GM23338 (cell line): ENCODE measurements around the gene PPP1R9A. TPM values are rescaled to one million over a fixed set of nuclear protein-coding genes. Genes with fewer than 3 reads are reported as not detected.

Experiments
- ATAC-seq: fragments of 200-7000 bp; cut with Tn5 transposase; 3 replicates; pipeline ENCODE4 v1.9.1; 2020
- DNase-seq: peaks from one replicate; pipeline ENCODE4 v3.0.0-alpha.2; 2015; ENCODE audit warnings: low spot score
- H2AFZ ChIP-seq: fragments of 200-600 bp; sonication (generic); 2 replicates; pipeline ENCODE4 v1.8.0; 2016; ENCODE audit warnings: antibody characterized with exemption, mild to moderate bottlenecking, moderate library complexity
- H3F3A ChIP-seq: fragments of 200-600 bp; sonication (generic); replicated peaks from 2 replicates; pipeline ENCODE4 v1.8.0; 2017; ENCODE audit warnings: antibody characterized with exemption, mixed run types, low read depth
- H3K27ac ChIP-seq: fragments of 200-600 bp; sonication (generic); 2 replicates; pipeline ENCODE4 v1.6.1; 2016; ENCODE audit warnings: low read depth
- H3K27me3 ChIP-seq: fragments of 200-600 bp; sonication (generic); 2 replicates; pipeline ENCODE4 v1.8.0; 2016; ENCODE audit warnings: mild to moderate bottlenecking, mixed run types, moderate library complexity; ENCODE audit not compliant: insufficient read depth
- H3K36me3 ChIP-seq: fragments of 200-600 bp; sonication (generic); 2 replicates; pipeline ENCODE4 v1.8.0; 2016; ENCODE audit warnings: mild to moderate bottlenecking; ENCODE audit not compliant: insufficient read depth
- H3K4me1 ChIP-seq: fragments of 200-600 bp; sonication (generic); 2 replicates; pipeline ENCODE4 v1.8.0; 2016; ENCODE audit warnings: mild to moderate bottlenecking, moderate library complexity; ENCODE audit not compliant: insufficient read depth
- H3K4me2 ChIP-seq: fragments of 200-600 bp; sonication (generic); 2 replicates; pipeline ENCODE4 v1.7.1; 2017; ENCODE audit warnings: mixed run types
- H3K4me3 ChIP-seq: fragments of 200-600 bp; sonication (generic); 2 replicates; pipeline ENCODE4 v1.6.1; 2016; ENCODE audit warnings: mixed run types
- H3K79me2 ChIP-seq: fragments of 200-600 bp; sonication (generic); replicated peaks from 2 replicates; pipeline ENCODE4 v1.8.0; 2017; ENCODE audit warnings: mild to moderate bottlenecking; ENCODE audit not compliant: insufficient read depth
- H3K9me2 ChIP-seq: fragments of 200-600 bp; sonication (generic); 2 replicates; pipeline ENCODE4 v1.8.0; 2017; ENCODE audit not compliant: insufficient read depth
- H4K20me1 ChIP-seq: fragments of 200-600 bp; sonication (generic); replicated peaks from 2 replicates; pipeline ENCODE4 v1.8.0; 2017; ENCODE audit warnings: mild to moderate bottlenecking; ENCODE audit not compliant: insufficient read depth
- H3K27ac Mint-ChIP-seq: 2 replicates; pipeline ENCODE4 v1.8.0; 2020; ENCODE audit warnings: inconsistent platforms, mild to moderate bottlenecking, moderate library complexity, mixed read lengths
- H3K27me3 Mint-ChIP-seq: 3 replicates; pipeline ENCODE4 v1.8.0; 2022; ENCODE audit warnings: low read depth, mild to moderate bottlenecking, moderate library complexity, mixed read lengths, inconsistent platforms; ENCODE audit not compliant: insufficient read depth, poor library complexity
- H3K36me3 Mint-ChIP-seq: 3 replicates; pipeline ENCODE4 v1.8.0; 2021; ENCODE audit warnings: low read depth, mild to moderate bottlenecking, inconsistent platforms, moderate library complexity, mixed read lengths
- H3K4me1 Mint-ChIP-seq: 3 replicates; pipeline ENCODE4 v1.8.0; 2020; ENCODE audit warnings: mild to moderate bottlenecking, inconsistent platforms, mixed read lengths
- H3K4me3 Mint-ChIP-seq: 3 replicates; pipeline ENCODE4 v1.8.0; 2021; ENCODE audit warnings: moderate library complexity, mild to moderate bottlenecking, inconsistent platforms, mixed read lengths
- H3K9me3 Mint-ChIP-seq: 3 replicates; pipeline ENCODE4 v1.8.0; 2020; ENCODE audit warnings: moderate library complexity, mild to moderate bottlenecking, inconsistent platforms, mixed read lengths
- CREB1 ChIP-seq: fragments of 250-450 bp; sonication (Bioruptor Pico); IDR thresholded peaks from 2 replicates; pipeline ENCODE4 v1.5.0; 2020; ENCODE audit warnings: low read depth, mild to moderate bottlenecking, moderate library complexity
- ETS1 ChIP-seq: IDR thresholded peaks from 2 replicates; pipeline ENCODE4 v1.6.1; 2016; ENCODE audit warnings: antibody characterized with exemption
- EZH2 ChIP-seq: fragments of 200-600 bp; sonication (generic); IDR thresholded peaks from one replicate; pipeline ENCODE4 v1.8.0; 2017; ENCODE audit warnings: antibody characterized with exemption, mild to moderate bottlenecking, low read depth; ENCODE audit not compliant: unreplicated experiment
- JUNB ChIP-seq: IDR thresholded peaks from one replicate; pipeline ENCODE4 v1.6.1; 2016; ENCODE audit warnings: antibody characterized with exemption; ENCODE audit not compliant: unreplicated experiment
- NANOG ChIP-seq: IDR thresholded peaks from 2 replicates; pipeline ENCODE4 v1.6.1; 2016; ENCODE audit warnings: antibody characterized with exemption, borderline replicate concordance
- POLR2AphosphoS5 ChIP-seq: IDR thresholded peaks from 2 replicates; pipeline ENCODE4 v1.6.1; 2016; ENCODE audit warnings: antibody characterized with exemption, low read depth
- REST ChIP-seq: IDR thresholded peaks from one replicate; pipeline ENCODE4 v1.6.1; 2018; ENCODE audit warnings: antibody characterized with exemption; ENCODE audit not compliant: unreplicated experiment
- STAT1 ChIP-seq: IDR thresholded peaks from one replicate; pipeline ENCODE4 v1.6.1; 2016; ENCODE audit warnings: antibody characterized with exemption; ENCODE audit not compliant: unreplicated experiment
- ZNF331 ChIP-seq: fragments of 250-450 bp; sonication (Bioruptor Pico); IDR thresholded peaks from 2 replicates; pipeline ENCODE4 v1.5.0; 2020; ENCODE audit warnings: low read depth, mild to moderate bottlenecking, moderate library complexity
- ZNF462 ChIP-seq: fragments of 250-450 bp; sonication (Bioruptor Pico); IDR thresholded peaks from 2 replicates; pipeline ENCODE4 v1.5.0; 2020; ENCODE audit warnings: mild to moderate bottlenecking, moderate library complexity
- polyA plus RNA-seq: library from polyadenylated mRNA; unstranded; fragments of >200 nt; fragmentation: Nextera tagmentation; extraction: Ambion mirVana; gene quantifications from 2 replicates; pipeline ENCODE4 v1.2.1, GENCODE V29; 2016
- total RNA-seq: library from RNA; depleted of rRNA; stranded (reverse); fragments of >200 nt; shearing (Covaris generic); gene quantifications from 2 replicates; pipeline ENCODE4 v1.2.3, GENCODE V29; 2014

The PPP1R9A gene
- total and polyA plus RNA-seq, 2 experiments from 2014 or later: 10.6 to 31.8 TPM

- peaks cover 13% of the 10 kb centered on the region for H3K4me1 ChIP-seq
- ATAC-seq: no peak
- H3K36me3 Mint-ChIP-seq: no peaks in the 10 kb centered on the region
- H3K4me2 ChIP-seq: no peak overlapping the region
- no peak overlapping the region for H3K27ac Mint-ChIP-seq
- H3K27me3 Mint-ChIP-seq: peaks cover 6% of the 10 kb centered on the region
- no peaks in the 10 kb centered on the region for H3K9me2 ChIP-seq
- no peaks in the 10 kb centered on the region for H3F3A ChIP-seq
- H3K4me3 ChIP-seq: no peak overlapping the region
- H3K4me1 Mint-ChIP-seq: peaks cover 10% of the 10 kb centered on the region
- H2AFZ ChIP-seq: no peak overlapping the region
- DNase-seq: no peak
- H3K79me2 ChIP-seq: no peaks in the 10 kb centered on the region
- H3K9me3 Mint-ChIP-seq: no peaks in the 10 kb centered on the region
- no peak overlapping the region for H3K27ac ChIP-seq
- no peaks in the 10 kb centered on the region for H3K27me3 ChIP-seq
- TF ChIP-seq CREB1 (CRISPR knock-in tag) (no peak), ETS1 (no peak), EZH2 (no peak), POLR2AphosphoS5 (no peak)
- H3K4me3 Mint-ChIP-seq: no peak overlapping the region
- no peaks in the 10 kb centered on the region for H3K36me3 ChIP-seq
- no peaks in the 10 kb centered on the region for H4K20me1 ChIP-seq
These were observed 3.4 kb upstream of the PPP1R9A start for GRCh38 chr7:94903971-94904370.

- no peak overlapping the region for H3K4me3 Mint-ChIP-seq
- no peak overlapping the region for H3K27ac Mint-ChIP-seq
- peaks cover 6% of the 10 kb centered on the region for H3K27me3 Mint-ChIP-seq
- no peaks in the 10 kb centered on the region for H3K27me3 ChIP-seq
- peaks cover 20% of the 10 kb centered on the region for H3K4me1 Mint-ChIP-seq
- H3K9me2 ChIP-seq: no peaks in the 10 kb centered on the region
- no peak for DNase-seq
- no peak overlapping the region for H3K27ac ChIP-seq
- peaks cover 9% of the 10 kb centered on the region for H3K79me2 ChIP-seq
- no peaks in the 10 kb centered on the region for H4K20me1 ChIP-seq
- ATAC-seq: no peak
- H3F3A ChIP-seq: no peaks in the 10 kb centered on the region
- peaks cover 20% of the 10 kb centered on the region for H3K4me1 ChIP-seq
- no peaks in the 10 kb centered on the region for H3K36me3 ChIP-seq
- no peaks in the 10 kb centered on the region for H3K9me3 Mint-ChIP-seq
- H3K4me2 ChIP-seq: no peak overlapping the region
- H3K36me3 Mint-ChIP-seq: peaks cover under 1% of the 10 kb centered on the region; the same call in 1 of the 3 replicates
- no peak overlapping the region for H2AFZ ChIP-seq
- H3K4me3 ChIP-seq: no peak overlapping the region
- TF ChIP-seq NANOG (no peak), ETS1 (no peak), REST (no peak), ZNF331 (CRISPR knock-in tag) (no peak), ZNF462 (CRISPR knock-in tag) (no peak), JUNB (no peak), STAT1 (no peak)
These were observed 2.4 kb upstream of the PPP1R9A start for GRCh38 chr7:94904982-94905381.
